Measurements from ENCODE around the gene CLEC5A.

CLEC5A gene

DNA sequence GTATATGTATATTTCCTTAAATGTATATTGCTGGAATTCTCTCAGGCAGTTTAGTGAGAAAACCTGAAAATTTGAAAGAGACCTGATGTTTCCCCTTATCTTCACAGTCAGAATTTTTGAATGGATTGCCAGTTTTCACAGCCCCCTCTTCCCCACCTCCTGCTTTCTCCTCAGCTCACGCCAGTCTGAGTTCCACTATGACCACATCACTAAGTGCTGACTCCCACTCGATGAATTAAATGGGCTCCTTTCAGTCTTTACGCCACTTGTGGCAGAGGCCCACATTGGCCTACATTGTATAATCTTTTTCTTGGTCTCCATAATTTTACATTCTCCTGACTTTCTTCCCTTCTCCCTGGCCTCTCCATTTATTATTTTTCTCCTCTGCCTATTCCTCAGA is 3.1 kb upstream of the CLEC5A start:
- Histone ChIP-seq H3F3A (ENCODE audit: insufficient read depth, low read length) (no peaks in the 10 kb centered on the region), H2AFZ (ENCODE audit: low read length) (no peak overlapping the region), H3K4me1 (ENCODE audit: low read length) (no peaks in the 10 kb centered on the region), H3K27ac (ENCODE audit: low read length) (no peak overlapping the region), H3K9me2 (replicated peaks; ENCODE audit: insufficient read depth, low read length) (no peaks in the 10 kb centered on the region), H3K79me2 (ENCODE audit: low read length) (no peaks in the 10 kb centered on the region), H3K27me3 (replicated peaks; ENCODE audit: insufficient read depth, low read length) (no peaks in the 10 kb centered on the region), H3K9me3 (replicated peaks; ENCODE audit: insufficient read depth, low read length) (no peaks in the 10 kb centered on the region), H3K4me2 (ENCODE audit: low read depth, low read length) (no peak overlapping the region), H3K9ac (ENCODE audit: low read length) (no peak overlapping the region), H4K20me1 (ENCODE audit: insufficient read depth, low read length) (no peaks in the 10 kb centered on the region), H3K36me3 (replicated peaks; ENCODE audit: insufficient read depth, low read length) (no peaks in the 10 kb centered on the region), H3K4me3 (ENCODE audit: low read length) (no peak overlapping the region)
- DNase-seq: no peak
- TF ChIP-seq, protein P1, sequence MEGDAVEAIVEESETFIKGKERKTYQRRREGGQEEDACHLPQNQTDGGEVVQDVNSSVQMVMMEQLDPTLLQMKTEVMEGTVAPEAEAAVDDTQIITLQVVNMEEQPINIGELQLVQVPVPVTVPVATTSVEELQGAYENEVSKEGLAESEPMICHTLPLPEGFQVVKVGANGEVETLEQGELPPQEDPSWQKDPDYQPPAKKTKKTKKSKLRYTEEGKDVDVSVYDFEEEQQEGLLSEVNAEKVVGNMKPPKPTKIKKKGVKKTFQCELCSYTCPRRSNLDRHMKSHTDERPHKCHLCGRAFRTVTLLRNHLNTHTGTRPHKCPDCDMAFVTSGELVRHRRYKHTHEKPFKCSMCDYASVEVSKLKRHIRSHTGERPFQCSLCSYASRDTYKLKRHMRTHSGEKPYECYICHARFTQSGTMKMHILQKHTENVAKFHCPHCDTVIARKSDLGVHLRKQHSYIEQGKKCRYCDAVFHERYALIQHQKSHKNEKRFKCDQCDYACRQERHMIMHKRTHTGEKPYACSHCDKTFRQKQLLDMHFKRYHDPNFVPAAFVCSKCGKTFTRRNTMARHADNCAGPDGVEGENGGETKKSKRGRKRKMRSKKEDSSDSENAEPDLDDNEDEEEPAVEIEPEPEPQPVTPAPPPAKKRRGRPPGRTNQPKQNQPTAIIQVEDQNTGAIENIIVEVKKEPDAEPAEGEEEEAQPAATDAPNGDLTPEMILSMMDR (IDR thresholded peaks at IDR 0.05; ENCODE audit: low read length): no peak
- TF ChIP-seq EZH2phosphoT487 (IDR thresholded peaks at IDR 0.05; ENCODE audit: low read length) (no peak), EZH2 (optimal IDR thresholded peaks at IDR 0.05; ENCODE audit: low read depth, low read length) (no peak)

DNA sequence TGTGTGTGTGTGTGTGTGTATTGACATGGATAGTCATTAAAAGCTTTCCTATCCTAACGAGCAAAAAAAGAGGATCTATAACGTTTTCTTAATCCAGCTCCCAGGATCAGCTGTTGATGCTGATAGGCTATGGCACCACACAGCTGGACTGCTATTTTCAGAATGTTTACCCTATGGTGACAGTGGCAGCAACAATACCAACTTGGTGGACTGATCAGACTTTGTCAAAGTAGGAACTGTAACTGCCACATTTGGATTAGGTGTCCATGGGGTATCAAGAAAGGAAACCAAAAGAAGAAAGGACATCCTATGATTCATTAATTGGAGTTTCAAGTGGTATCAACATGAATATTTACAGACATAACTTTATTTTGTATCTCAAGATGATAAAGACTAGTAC is 2.7 kb upstream of the CLEC5A start:
- no peak overlapping the region for H3K4me3 ChIP-seq (ENCODE audit: low read length)
- no peaks in the 10 kb centered on the region for H4K20me1 ChIP-seq (ENCODE audit: insufficient read depth, low read length)
- H3K27ac ChIP-seq (ENCODE audit: low read length): no peak overlapping the region
- H3K9me3 ChIP-seq (replicated peaks; ENCODE audit: insufficient read depth, low read length): no peaks in the 10 kb centered on the region
- H2AFZ ChIP-seq (ENCODE audit: low read length): no peak overlapping the region
- no peaks in the 10 kb centered on the region for H3K27me3 ChIP-seq (replicated peaks; ENCODE audit: insufficient read depth, low read length)
- H3K4me2 ChIP-seq (ENCODE audit: low read depth, low read length): no peak overlapping the region
- no peaks in the 10 kb centered on the region for H3F3A ChIP-seq (ENCODE audit: insufficient read depth, low read length)
- no peak overlapping the region for H3K9ac ChIP-seq (ENCODE audit: low read length)
- no peaks in the 10 kb centered on the region for H3K4me1 ChIP-seq (ENCODE audit: low read length)
- H3K79me2 ChIP-seq (ENCODE audit: low read length): no peaks in the 10 kb centered on the region
- no peaks in the 10 kb centered on the region for H3K36me3 ChIP-seq (replicated peaks; ENCODE audit: insufficient read depth, low read length)
- TF ChIP-seq EZH2phosphoT487 (IDR thresholded peaks at IDR 0.05; ENCODE audit: low read length) (no peak), EZH2 (optimal IDR thresholded peaks at IDR 0.05; ENCODE audit: low read depth, low read length) (no peak)
- TF ChIP-seq, protein P1 (IDR thresholded peaks at IDR 0.05; ENCODE audit: low read length): no peak
- H3K9me2 ChIP-seq (replicated peaks; ENCODE audit: insufficient read depth, low read length): no peaks in the 10 kb centered on the region
- no peak for DNase-seq

DNA sequence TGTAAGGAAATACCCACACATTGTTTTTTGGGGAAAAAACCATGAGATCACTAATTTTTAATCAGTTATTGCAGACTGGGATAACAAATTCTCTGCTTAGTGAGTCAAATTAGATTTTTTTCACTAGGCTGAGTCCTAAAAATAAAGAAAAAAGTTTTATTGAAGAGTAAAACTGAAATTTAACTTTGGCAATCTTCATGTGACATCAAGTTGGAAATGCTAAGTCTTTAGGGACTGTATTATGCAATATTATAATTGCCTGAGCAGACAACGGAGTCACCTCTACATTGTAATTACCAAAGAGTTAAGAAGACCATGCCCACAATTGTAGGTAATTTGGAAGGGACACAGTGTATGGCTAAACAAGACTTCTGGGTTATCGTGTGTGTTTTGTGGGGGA is 2.2 kb upstream of the CLEC5A start:
- Histone ChIP-seq H3K27ac (ENCODE audit: low read length) (no peak overlapping the region), H3K27me3 (replicated peaks; ENCODE audit: insufficient read depth, low read length) (no peaks in the 10 kb centered on the region), H3K4me3 (ENCODE audit: low read length) (no peak overlapping the region), H3K36me3 (replicated peaks; ENCODE audit: insufficient read depth, low read length) (no peaks in the 10 kb centered on the region), H3K79me2 (ENCODE audit: low read length) (no peaks in the 10 kb centered on the region), H2AFZ (ENCODE audit: low read length) (no peak overlapping the region), H3K9ac (ENCODE audit: low read length) (no peak overlapping the region), H3K4me2 (ENCODE audit: low read depth, low read length) (no peak overlapping the region), H3F3A (ENCODE audit: insufficient read depth, low read length) (no peaks in the 10 kb centered on the region), H3K4me1 (ENCODE audit: low read length) (no peaks in the 10 kb centered on the region), H3K9me3 (replicated peaks; ENCODE audit: insufficient read depth, low read length) (no peaks in the 10 kb centered on the region), H4K20me1 (ENCODE audit: insufficient read depth, low read length) (no peaks in the 10 kb centered on the region), H3K9me2 (replicated peaks; ENCODE audit: insufficient read depth, low read length) (no peaks in the 10 kb centered on the region)
- TF ChIP-seq EZH2phosphoT487 (IDR thresholded peaks at IDR 0.05; ENCODE audit: low read length) (no peak), EZH2 (optimal IDR thresholded peaks at IDR 0.05; ENCODE audit: low read depth, low read length) (no peak)
- TF ChIP-seq, protein P1 (IDR thresholded peaks at IDR 0.05; ENCODE audit: low read length): no peak
- DNase-seq: no peak

All from MM.1S (cell line).